ENCODE measurements around the gene DDX51.

Gene DDX51

DNA sequence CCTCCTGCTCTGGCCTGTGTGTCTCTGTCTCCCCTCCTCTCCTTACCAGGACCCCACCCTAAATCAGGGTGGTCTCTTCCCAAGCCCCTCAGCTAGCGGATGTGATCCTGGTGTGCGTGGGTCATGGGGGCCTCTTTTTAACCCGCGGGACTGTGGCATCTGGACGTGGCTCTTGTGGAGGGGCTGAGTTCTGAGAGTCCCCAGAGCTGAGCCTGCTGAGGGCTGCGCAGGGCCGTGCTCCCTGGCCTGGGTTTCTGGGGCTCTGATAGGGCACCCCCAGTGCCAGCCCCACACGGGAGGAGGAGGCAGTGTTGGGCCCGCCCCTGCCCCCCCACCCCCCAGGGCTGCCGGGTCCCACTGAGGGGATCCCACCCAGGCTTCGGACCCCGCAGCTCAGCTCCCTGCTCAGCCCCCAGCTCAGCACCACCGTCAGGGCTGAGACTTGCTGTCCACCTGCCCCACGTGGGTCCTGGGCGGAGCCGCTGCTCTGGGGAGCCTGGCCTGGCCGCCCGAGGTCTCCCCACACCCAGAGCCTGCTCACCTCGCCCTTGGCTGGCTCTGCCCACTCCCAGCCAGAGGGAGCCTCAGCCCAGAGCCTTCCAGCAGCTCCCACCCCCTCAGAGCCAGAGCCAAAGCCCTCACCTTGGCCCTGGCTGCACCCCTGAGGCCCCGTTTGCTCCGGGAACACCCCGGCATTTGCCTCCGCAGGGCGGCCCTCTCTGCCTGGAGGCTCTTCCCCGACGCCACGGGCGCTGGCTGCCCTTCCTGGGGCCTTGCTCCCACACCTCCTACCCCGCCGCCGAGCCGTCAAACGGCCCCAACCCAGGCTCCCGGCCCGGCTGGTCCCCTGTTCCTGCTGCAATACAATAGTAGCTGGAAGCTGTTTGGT is 31.6 kb upstream of the DDX51 start:
- H3K27me3 Mint-ChIP-seq (ENCODE audit: low read depth, poor library complexity), result peaks cover 15% of the 10 kb centered on the region
- TF ChIP-seq, protein P1, sequence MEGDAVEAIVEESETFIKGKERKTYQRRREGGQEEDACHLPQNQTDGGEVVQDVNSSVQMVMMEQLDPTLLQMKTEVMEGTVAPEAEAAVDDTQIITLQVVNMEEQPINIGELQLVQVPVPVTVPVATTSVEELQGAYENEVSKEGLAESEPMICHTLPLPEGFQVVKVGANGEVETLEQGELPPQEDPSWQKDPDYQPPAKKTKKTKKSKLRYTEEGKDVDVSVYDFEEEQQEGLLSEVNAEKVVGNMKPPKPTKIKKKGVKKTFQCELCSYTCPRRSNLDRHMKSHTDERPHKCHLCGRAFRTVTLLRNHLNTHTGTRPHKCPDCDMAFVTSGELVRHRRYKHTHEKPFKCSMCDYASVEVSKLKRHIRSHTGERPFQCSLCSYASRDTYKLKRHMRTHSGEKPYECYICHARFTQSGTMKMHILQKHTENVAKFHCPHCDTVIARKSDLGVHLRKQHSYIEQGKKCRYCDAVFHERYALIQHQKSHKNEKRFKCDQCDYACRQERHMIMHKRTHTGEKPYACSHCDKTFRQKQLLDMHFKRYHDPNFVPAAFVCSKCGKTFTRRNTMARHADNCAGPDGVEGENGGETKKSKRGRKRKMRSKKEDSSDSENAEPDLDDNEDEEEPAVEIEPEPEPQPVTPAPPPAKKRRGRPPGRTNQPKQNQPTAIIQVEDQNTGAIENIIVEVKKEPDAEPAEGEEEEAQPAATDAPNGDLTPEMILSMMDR (IDR thresholded peaks at IDR 0.05), result no peak
- peaks cover 55% of the 10 kb centered on the region for H3K4me1 Mint-ChIP-seq
- no peak overlapping the region for H3K4me3 Mint-ChIP-seq
- DNase-seq, result no peak
- H3K36me3 Mint-ChIP-seq (ENCODE audit: low read depth), result no peaks in the 10 kb centered on the region
- H3K9me3 Mint-ChIP-seq, result no peaks in the 10 kb centered on the region
- no peak overlapping the region for H3K27ac Mint-ChIP-seq

DNA sequence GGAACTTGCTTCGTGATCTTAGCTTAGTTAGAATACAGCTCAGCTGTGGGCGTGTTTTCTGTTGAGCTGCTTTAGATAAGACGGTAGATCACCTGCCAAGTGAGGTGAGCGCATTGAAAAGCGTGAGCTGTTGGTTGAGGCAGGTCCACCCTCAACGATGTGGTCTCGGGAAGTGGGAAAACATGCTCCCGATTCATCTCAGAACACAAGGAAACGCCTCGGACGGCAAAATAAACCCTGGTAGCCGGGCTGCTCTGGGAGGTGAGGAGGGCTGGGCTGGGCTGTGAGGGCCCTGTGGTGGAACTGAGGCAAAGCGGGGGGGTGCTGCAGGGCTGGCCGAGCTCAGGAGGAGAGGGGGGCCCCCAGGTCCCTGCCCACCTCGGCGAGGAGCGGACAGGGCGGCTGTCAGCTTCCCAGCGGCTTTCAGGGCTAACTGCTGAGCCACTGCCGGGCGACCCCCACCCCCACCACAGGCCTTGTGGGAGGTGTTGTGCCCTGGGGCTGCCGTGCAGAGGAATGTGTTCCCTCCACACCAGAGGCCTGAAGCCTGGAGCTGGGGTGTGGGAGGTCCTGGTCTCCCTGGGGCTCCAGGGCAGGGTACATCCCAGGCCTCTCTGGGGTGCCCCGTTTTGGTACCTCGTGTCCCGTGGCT is 30.8 kb upstream of the DDX51 start:
- Mint-ChIP-seq H3K9me3 (no peaks in the 10 kb centered on the region), H3K27ac (no peak overlapping the region), H3K4me3 (no peak overlapping the region), H3K4me1 (peaks cover 53% of the 10 kb centered on the region), H3K27me3 (ENCODE audit: low read depth, poor library complexity) (peaks cover 13% of the 10 kb centered on the region), H3K36me3 (ENCODE audit: low read depth) (no peaks in the 10 kb centered on the region)
- TF ChIP-seq, protein P1 (IDR thresholded peaks at IDR 0.05), result no peak
- no peak for DNase-seq

DNA sequence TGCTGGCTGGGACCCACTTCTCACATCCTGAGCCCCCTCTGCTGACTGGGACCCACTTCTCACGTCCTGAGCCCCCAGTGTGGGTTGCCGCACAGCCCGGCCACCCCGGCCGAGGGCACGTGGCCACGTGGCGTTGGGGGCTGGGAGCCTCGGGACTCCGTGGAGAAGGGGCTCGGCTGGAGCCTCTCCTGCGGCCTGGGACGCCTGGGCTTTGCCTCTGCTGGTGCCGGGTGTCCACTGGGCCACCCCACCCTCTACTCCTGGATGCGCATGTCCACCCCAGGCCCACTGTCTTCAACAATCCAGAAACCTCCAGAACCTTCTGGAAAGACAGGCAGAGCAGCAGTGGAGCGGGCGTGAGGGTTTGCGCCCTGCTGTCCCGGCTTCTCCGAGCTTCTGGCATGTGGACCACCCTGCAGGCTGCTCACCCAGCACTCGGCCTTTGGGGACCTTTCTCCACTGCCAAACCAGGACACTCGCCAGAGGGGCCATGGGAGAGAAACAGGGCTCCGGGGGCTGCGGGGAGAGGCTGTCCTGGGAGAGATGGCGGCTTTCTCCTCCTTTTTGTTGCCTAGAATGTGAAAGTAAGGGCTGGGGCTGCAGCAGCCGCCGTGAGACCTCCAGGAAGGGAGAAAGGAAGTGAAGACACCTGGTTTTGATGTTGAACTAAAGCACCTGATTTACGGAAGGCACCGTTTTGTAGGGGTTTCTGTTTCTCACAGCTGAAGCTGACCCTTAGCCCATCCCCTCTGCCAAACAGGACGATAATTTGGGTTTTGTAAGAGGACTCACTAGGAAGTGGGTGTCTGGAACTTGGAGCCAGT is 30.1 kb upstream of the DDX51 start:
- TF ChIP-seq, protein P1 (IDR thresholded peaks at IDR 0.05), result no peak
- no peak for DNase-seq
- H3K27me3 Mint-ChIP-seq (ENCODE audit: low read depth, poor library complexity), result peaks cover 12% of the 10 kb centered on the region
- H3K9me3 Mint-ChIP-seq, result no peaks in the 10 kb centered on the region
- no peak overlapping the region for H3K27ac Mint-ChIP-seq
- no peaks in the 10 kb centered on the region for H3K36me3 Mint-ChIP-seq (ENCODE audit: low read depth)
- H3K4me1 Mint-ChIP-seq, result peaks cover 51% of the 10 kb centered on the region
- H3K4me3 Mint-ChIP-seq, result no peak overlapping the region

DNA sequence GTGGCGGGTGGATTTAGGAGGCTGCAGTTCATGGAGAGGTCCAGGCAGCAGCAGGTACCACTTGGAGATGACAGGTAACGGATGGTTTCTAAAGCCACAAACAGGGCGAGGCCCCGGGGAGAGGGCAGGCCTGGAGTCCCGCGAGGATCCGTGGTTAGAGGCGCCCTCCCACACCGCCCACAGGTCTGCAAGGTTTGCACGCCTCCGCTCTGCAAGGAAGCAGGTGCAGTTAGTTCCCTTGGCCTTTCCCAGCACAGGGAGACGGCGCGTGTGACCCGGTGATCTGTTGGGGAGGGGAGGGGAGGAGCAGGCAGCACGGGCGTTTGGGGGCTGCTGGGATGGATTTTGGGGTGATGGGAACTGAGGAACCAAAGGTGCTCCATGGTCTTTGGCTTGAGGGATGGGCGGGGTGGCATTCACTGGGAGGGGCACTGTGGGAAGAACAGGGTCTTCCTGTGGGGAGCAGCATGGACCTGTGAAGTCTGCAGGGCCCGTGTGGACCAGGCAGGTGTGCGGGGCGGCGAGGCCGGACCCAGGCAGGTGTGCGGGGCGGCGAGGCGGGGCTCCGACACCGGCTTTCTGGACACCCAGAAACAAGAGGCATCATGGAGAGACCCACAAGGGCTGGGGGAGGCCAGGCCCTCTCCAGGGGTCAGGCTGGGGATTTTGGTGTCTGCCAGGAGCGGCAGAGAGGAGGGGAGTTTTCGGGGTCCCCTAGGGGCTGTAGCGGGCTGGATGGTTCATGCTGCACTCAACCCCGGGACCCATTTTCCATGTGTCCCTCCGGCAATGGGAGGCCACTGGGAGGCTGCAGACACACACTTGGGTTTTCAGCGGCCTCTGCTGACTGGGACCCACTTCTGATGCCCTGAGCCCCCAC is 29.3 kb upstream of the DDX51 start:
- TF ChIP-seq, protein P1 (IDR thresholded peaks at IDR 0.05), result no peak
- Mint-ChIP-seq H3K36me3 (ENCODE audit: low read depth) (no peaks in the 10 kb centered on the region), H3K27ac (no peak overlapping the region), H3K4me1 (peaks cover 42% of the 10 kb centered on the region), H3K4me3 (no peak overlapping the region), H3K27me3 (ENCODE audit: low read depth, poor library complexity) (peaks cover 12% of the 10 kb centered on the region), H3K9me3 (no peaks in the 10 kb centered on the region)
- no peak for DNase-seq

DNA sequence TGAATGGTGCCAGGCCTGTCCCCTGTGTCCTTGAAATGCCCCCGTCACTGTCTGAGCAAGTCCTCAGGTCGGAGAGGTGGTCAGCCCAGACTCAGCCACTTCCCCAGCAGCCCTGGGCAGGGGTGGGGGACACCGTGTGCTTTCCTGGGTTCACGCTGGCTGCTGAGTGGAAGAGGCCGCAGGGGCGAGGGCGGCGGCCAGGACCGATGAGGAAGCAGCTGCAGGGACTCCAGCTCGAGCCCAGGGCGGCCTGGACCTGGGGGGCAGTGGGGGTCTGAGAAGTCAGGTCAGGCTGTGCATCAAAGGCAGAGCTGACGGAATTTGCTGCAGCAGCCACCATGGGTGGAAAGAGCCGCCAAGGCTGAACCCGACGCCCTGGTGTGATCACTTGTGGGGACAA is 28.5 kb upstream of the DDX51 start:
- no peak for DNase-seq
- Mint-ChIP-seq H3K27me3 (ENCODE audit: low read depth, poor library complexity) (peaks cover 14% of the 10 kb centered on the region), H3K4me1 (peaks cover 41% of the 10 kb centered on the region), H3K9me3 (no peaks in the 10 kb centered on the region), H3K4me3 (no peak overlapping the region), H3K27ac (no peak overlapping the region), H3K36me3 (ENCODE audit: low read depth) (no peaks in the 10 kb centered on the region)
- TF ChIP-seq, protein P1 (IDR thresholded peaks at IDR 0.05), result no peak

All from nephron progenitor cell (in vitro differentiated cells).